ENCODE measurements around the gene ATP1A4. TPM values are rescaled to one million over a fixed set of nuclear protein-coding genes. Genes with fewer than 3 reads are reported as not detected.

Gene ATP1A4
- total RNA-seq, 4 donors from 2014 or later, result 0.57 TPM; not detected in 3

DNA sequence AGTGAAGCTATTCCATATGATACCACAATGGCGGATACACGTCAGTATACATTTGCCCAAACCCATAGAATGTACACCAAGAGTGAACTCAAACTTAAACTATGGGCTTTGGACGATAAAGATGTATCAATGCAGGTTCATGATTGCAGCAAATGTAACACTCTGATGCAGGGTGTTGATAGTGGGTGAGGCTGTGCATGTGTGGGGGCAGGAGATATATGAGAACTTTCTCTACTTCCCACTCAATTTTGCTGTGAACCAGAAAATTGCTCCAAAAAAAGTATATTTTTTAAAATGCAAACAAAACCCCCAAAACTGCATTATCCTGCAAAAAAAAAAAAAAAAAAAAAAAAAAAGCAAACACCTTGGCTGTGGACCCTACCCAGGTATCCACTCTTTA, 32.5 kb upstream of the ATP1A4 start:
- H3K27me3 ChIP-seq, result no peaks in the 10 kb centered on the region
- no peaks in the 10 kb centered on the region for H3K4me1 ChIP-seq

DNA sequence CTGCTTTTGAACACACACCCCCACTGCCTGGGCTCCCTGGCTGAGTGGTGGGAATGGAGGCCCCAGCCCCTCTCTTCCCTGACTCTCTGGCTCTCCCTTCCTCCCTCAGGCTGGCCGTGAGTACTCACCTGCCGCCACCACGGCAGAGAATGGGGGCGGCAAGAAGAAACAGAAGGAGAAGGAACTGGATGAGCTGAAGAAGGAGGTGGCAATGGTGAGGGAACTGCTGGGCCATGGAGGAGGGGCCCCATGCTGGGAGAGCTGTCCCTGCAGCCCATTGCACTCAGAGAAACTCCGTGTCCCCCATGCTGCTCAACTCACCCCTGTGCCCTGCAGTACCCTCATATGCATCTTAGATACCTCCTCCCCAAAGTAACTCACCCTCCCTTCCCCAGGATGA, 30.6 kb upstream of the ATP1A4 start:
- no peak for DNase-seq
- no peak overlapping the region for H3K4me3 ChIP-seq
- H3K4me1 ChIP-seq, result no peaks in the 10 kb centered on the region
- no peaks in the 10 kb centered on the region for H3K9me3 ChIP-seq
- no peak for TF ChIP-seq POLR2A (IDR thresholded peaks at IDR 0.05)
- TF ChIP-seq, protein P1, sequence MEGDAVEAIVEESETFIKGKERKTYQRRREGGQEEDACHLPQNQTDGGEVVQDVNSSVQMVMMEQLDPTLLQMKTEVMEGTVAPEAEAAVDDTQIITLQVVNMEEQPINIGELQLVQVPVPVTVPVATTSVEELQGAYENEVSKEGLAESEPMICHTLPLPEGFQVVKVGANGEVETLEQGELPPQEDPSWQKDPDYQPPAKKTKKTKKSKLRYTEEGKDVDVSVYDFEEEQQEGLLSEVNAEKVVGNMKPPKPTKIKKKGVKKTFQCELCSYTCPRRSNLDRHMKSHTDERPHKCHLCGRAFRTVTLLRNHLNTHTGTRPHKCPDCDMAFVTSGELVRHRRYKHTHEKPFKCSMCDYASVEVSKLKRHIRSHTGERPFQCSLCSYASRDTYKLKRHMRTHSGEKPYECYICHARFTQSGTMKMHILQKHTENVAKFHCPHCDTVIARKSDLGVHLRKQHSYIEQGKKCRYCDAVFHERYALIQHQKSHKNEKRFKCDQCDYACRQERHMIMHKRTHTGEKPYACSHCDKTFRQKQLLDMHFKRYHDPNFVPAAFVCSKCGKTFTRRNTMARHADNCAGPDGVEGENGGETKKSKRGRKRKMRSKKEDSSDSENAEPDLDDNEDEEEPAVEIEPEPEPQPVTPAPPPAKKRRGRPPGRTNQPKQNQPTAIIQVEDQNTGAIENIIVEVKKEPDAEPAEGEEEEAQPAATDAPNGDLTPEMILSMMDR (IDR thresholded peaks at IDR 0.05), result no peak
- no peaks in the 10 kb centered on the region for H3K27me3 ChIP-seq
- no peak overlapping the region for H3K27ac ChIP-seq
- H3K36me3 ChIP-seq, result no peaks in the 10 kb centered on the region

More for the DNA sequence above, 32.5 kb upstream of the ATP1A4 start:
- DNase-seq, result no peak
- no peak overlapping the region for H3K27ac ChIP-seq
- no peaks in the 10 kb centered on the region for H3K9me3 ChIP-seq
- no peaks in the 10 kb centered on the region for H3K36me3 ChIP-seq
- TF ChIP-seq, protein P1 (IDR thresholded peaks at IDR 0.05), result no peak
- no peak for TF ChIP-seq POLR2A (IDR thresholded peaks at IDR 0.05)
- no peak overlapping the region for H3K4me3 ChIP-seq

DNA sequence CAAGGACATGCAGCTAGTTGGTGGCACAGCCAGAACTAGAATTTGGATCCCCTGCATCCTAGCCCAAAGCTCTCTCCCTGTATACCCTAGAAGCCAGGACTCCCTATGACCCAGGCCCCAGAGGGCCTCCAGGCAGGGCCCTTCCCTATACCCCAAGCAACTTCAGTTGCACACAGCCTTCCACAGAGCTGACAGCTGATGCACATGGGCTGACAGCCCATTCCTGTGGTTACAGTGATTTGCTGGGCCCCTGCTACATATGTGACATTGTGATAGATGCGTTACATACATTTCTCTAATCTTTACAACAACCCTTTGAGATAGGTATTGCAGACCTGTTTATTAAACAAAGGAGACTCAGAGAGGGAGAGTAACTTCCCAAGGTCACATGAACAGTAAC, 30.0 kb upstream of the ATP1A4 start:
- Histone ChIP-seq H3K4me3 (no peak overlapping the region), H3K4me1 (no peaks in the 10 kb centered on the region), H3K36me3 (no peaks in the 10 kb centered on the region), H3K27ac (no peak overlapping the region), H3K27me3 (no peaks in the 10 kb centered on the region), H3K9me3 (no peaks in the 10 kb centered on the region)
- TF ChIP-seq POLR2A (IDR thresholded peaks at IDR 0.05), result no peak
- TF ChIP-seq, protein P1 (IDR thresholded peaks at IDR 0.05), result no peak
- no peak for DNase-seq

DNA sequence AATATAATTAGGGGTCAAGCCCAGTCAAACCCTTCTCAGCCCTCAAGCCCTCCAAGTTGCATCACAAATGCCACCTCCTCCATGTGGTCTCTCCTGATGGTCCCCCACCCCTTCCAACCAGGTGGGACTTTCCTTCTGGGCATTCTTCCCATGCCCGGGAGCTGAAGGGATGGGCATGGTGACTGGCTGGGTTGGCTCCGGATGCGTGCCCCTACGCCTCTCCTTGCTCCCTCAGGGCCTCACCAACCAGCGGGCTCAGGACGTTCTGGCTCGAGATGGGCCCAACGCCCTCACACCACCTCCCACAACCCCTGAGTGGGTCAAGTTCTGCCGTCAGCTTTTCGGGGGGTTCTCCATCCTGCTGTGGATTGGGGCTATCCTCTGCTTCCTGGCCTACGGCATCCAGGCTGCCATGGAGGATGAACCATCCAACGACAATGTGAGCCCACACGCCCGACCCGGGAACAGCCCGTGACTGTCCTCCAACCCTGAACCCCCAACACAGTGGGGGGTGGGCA, 28.4 kb upstream of the ATP1A4 start:
- H3K4me3 ChIP-seq, result no peak overlapping the region
- no peaks in the 10 kb centered on the region for H3K36me3 ChIP-seq
- no peaks in the 10 kb centered on the region for H3K27me3 ChIP-seq
- no peak for DNase-seq
- no peaks in the 10 kb centered on the region for H3K9me3 ChIP-seq
- H3K27ac ChIP-seq, result no peak overlapping the region
- TF ChIP-seq POLR2A (IDR thresholded peaks at IDR 0.05), result no peak
- TF ChIP-seq, protein P1 (IDR thresholded peaks at IDR 0.05), result no peak
- no peaks in the 10 kb centered on the region for H3K4me1 ChIP-seq

DNA sequence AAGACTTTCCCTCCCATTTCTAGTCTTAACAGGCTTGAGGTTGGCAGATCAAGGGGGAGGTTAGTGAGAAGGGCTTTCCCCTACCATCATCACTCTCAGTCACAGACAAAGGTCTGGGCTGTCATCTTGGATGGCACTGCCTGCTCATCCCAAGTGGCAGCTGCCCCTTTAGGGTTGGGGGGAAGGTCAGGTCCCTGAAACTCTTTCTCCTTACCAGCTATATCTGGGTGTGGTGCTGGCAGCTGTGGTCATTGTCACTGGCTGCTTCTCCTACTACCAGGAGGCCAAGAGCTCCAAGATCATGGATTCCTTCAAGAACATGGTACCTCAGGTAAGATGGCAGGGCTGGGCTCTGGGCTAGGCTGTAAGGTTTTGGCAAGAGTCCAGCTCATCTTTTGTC, 27.7 kb upstream of the ATP1A4 start:
- Histone ChIP-seq H3K4me1 (no peaks in the 10 kb centered on the region), H3K27ac (no peak overlapping the region)

DNA sequence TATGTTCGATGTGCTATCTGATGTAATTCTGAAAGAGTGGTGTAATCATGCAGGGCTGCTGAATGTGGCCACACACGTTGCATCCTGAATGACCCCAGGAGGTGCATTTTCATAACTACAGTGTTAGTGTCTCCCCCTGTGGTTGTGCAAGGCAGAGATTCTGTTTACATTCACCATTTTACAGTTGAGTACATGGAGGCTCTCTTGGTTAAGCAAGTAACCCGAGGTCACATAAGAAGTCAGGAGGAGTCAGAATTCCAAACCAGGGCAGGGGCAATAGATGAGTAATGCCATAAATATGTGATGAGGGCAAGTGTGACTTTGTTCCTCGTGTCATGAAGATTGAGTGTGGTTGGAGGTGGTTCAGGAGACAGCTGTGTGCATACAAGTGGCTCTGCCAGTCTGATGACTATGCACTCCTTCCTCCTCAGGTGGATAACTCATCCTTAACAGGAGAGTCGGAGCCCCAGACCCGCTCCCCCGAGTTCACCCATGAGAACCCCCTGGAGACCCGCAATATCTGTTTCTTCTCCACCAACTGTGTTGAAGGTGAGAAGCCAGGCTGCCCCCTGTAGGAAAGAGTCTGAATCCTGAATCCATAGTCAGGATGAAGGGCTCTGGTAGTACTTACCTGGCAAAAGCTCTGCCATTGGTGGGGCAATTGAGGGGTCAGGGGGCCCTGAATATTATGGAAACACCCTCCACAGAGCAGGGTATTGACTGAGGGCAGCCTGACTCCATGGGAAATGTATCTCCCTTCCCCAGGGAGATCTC, 26.5 kb upstream of the ATP1A4 start:
- Histone ChIP-seq H3K27me3 (no peaks in the 10 kb centered on the region), H3K36me3 (peaks cover 0 to 6% (median 0%) of the 10 kb centered on the region in 3 donors), H3K27ac (no peak overlapping the region), H3K9me3 (no peaks in the 10 kb centered on the region), H3K4me3 (no peak overlapping the region), H3K4me1 (no peaks in the 10 kb centered on the region)
- no peak for DNase-seq
- no peak for TF ChIP-seq POLR2A (IDR thresholded peaks at IDR 0.05)
- TF ChIP-seq, protein P1 (IDR thresholded peaks at IDR 0.05), result no peak

More for the DNA sequence above, 27.7 kb upstream of the ATP1A4 start:
- Histone ChIP-seq H3K4me3 (no peak overlapping the region), H3K9me3 (no peaks in the 10 kb centered on the region), H3K36me3 (peaks cover 0 to under 1% (median 0%) of the 10 kb centered on the region in 3 donors), H3K27me3 (no peaks in the 10 kb centered on the region)
- no peak for DNase-seq
- no peak for TF ChIP-seq POLR2A (IDR thresholded peaks at IDR 0.05)
